Iris pigment epithelial cell (primary cell): ENCODE measurements around the gene MTMR12.

ENCODE experiments used
- DNase-seq: peaks from one replicate; pipeline ENCODE4 v3.0.0-alpha.2; 2011; ENCODE audit warnings: low read depth

The MTMR12 gene

DNA sequence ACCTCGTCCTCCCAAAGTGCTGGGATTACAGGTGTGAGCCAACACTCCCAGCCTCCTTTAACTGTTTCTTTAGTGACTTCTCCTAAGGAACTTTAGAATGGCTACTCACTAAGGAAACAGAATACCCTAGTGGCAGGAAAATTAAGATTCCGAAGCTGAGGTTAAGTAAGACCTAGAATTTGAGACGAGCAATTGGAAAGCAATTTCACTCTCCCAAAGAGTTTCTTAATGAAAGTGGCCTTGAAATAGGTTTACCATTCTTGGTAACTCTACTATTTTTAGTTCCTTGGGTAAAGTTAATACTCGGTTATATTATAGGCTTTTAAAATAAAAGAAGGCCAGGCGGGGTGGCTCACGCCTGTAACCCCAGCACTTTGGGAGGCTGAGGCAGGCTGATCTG, 115.7 kb downstream of the MTMR12 start:
- DNase-seq, result no peak

GRCh38 chr5:32195265-32195664, 117.5 kb downstream of the MTMR12 start:
- DNase-seq, result no peak

DNA sequence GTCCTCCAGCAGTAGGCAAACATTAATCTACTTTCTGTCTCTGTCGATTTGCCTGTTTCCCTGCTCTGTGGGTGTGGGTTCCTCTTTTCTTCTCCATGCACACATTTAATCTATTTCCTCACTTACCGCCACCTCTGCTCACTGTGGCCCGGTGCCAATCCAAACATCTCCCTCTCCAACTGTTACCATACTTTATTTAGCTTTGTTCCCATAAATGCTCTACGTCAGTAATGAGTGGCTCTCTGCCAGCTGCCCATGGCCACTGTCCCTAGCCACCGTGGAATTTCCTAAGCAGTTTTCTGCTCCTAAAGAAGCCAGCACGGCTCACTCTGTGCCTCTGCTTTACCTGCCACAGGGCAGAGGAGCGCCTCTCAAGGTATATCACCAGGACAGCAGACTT, 119.1 kb downstream of the MTMR12 start:
- DNase-seq, result peak; percentile 85

DNA sequence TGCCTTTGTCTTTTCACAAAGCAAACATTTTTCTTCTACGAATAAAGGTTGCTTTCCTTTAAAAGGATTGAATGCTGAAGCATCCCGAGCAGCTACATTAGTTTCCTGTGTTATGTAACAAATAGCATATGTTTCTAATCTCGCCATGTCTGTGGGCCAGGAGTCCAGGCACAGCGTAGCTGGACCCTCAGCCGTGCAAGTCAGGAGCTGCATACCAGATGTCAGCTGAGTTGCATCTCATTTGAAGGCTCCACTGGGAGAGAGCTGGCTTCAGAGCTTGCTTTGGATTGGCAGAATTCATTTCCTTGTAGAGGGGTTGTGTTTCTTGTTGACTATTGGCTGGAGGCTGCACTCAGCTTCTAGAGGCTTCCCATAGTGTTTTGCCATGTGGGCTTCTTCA, 122.6 kb downstream of the MTMR12 start:
- peak; percentile 91 for DNase-seq

- no peak for DNase-seq
Observed at GRCh38 chr5:32187675-32188074, 125.1 kb downstream of the MTMR12 start.

- no peak for DNase-seq
Observed at GRCh38 chr5:32182463-32183063, 130.2 kb downstream of the MTMR12 start.
